Mesodermal cell (in vitro differentiated cells): Measurements from ENCODE around the gene NTN3.
"Not testable (repeated sequence)": the region's sequence is repeated elsewhere in the genome, so short reads cannot be mapped to it uniquely, and the experiment has no call there.

Experiments
- H3K27ac ChIP-seq: 2 replicates; pipeline ENCODE4 v1.7.0; 2013; ENCODE audit warnings: mild to moderate bottlenecking, low read depth, low read length, moderate library complexity; ENCODE audit not compliant: severe bottlenecking
- H3K36me3 ChIP-seq: 2 replicates; pipeline ENCODE4 v1.7.1; 2013; ENCODE audit warnings: mild to moderate bottlenecking, low read length, moderate library complexity; ENCODE audit not compliant: control insufficient read depth, insufficient read depth
- H3K4me1 ChIP-seq: one replicate; pipeline ENCODE4 v1.7.1; 2013; ENCODE audit warnings: mild to moderate bottlenecking, low read length; ENCODE audit not compliant: insufficient read depth, control insufficient read depth, poor library complexity, severe bottlenecking
- H3K4me3 ChIP-seq: 2 replicates; pipeline ENCODE4 v1.7.0; 2013; ENCODE audit warnings: low read length, control low read depth, mild to moderate bottlenecking; ENCODE audit not compliant: insufficient read depth, poor library complexity, severe bottlenecking; ENCODE audit errors: extremely low read depth
- H3K9me3 ChIP-seq: 2 replicates; pipeline ENCODE4 v1.7.1; 2013; ENCODE audit warnings: mild to moderate bottlenecking, low read length, moderate library complexity; ENCODE audit not compliant: control insufficient read depth
- WGBS, 2 experiments: methylation state at CpG; one replicate each; pipeline ENCODE4 v1.1.5; 2013; ENCODE audit warnings: missing lambda C conversion rate in 2 of 2; ENCODE audit not compliant: insufficient coverage in 2 of 2; 5-methylcytosine and 5-hydroxymethylcytosine counted together

Gene NTN3

GRCh38 chr16:2441143-2441804 is 29.8 kb upstream of the NTN3 start:
- H3K4me3 ChIP-seq, H3K4me1 ChIP-seq, H3K27ac ChIP-seq, H3K9me3 ChIP-seq: not testable (repeated sequence)
- H3K36me3 ChIP-seq = peaks cover 73% of the 10 kb centered on the region
- WGBS, 2 experiments = 92 to 98% methylated on average over 9 to 12 of the region's 15 CpGs

- Histone ChIP-seq H3K4me1 (no peaks in the 10 kb centered on the region), H3K27ac (no peak overlapping the region), H3K4me3 (no peak overlapping the region), H3K9me3 (no peaks in the 10 kb centered on the region), H3K36me3 (peaks cover 71% of the 10 kb centered on the region)
- 84 to 98% methylated on average over 7 to 8 of the region's 9 CpGs for WGBS, 2 experiments
Measured at GRCh38 chr16:2443555-2443954, 27.5 kb upstream of the NTN3 start.

GRCh38 chr16:2447920-2448583 is 23.0 kb upstream of the NTN3 start:
- 94 to 96% methylated on average over 9 of the region's 11 CpGs for WGBS, 2 experiments
- Histone ChIP-seq H3K36me3 (peaks cover 88% of the 10 kb centered on the region), H3K27ac (no peak overlapping the region), H3K4me1 (no peaks in the 10 kb centered on the region), H3K4me3 (no peak overlapping the region), H3K9me3 (no peaks in the 10 kb centered on the region)

- H3K4me3 ChIP-seq = no peak overlapping the region
- H3K9me3 ChIP-seq = no peaks in the 10 kb centered on the region
- H3K36me3 ChIP-seq = peaks cover 89% of the 10 kb centered on the region
- WGBS, 2 experiments = 91 to 99% methylated on average over 22 to 25 of the region's 25 CpGs
- H3K4me1 ChIP-seq = no peaks in the 10 kb centered on the region
- no peak overlapping the region for H3K27ac ChIP-seq
Measured at GRCh38 chr16:2449118-2449517, 22.0 kb upstream of the NTN3 start.

- 92 to 96% methylated on average over 8 of the region's 8 CpGs for WGBS, 2 experiments
- H3K4me3 ChIP-seq = no peak overlapping the region
- no peaks in the 10 kb centered on the region for H3K4me1 ChIP-seq
- H3K9me3 ChIP-seq = no peaks in the 10 kb centered on the region
- H3K27ac ChIP-seq = no peak overlapping the region
- peaks cover 90% of the 10 kb centered on the region for H3K36me3 ChIP-seq
Measured at GRCh38 chr16:2450535-2450934, 20.6 kb upstream of the NTN3 start.

- no peaks in the 10 kb centered on the region for H3K4me1 ChIP-seq
- WGBS, 2 experiments = 96 to 97% methylated on average over 14 to 17 of the region's 19 CpGs
- H3K27ac ChIP-seq = no peak overlapping the region
- no peak overlapping the region for H3K4me3 ChIP-seq
- H3K36me3 ChIP-seq = peaks cover 92% of the 10 kb centered on the region
- H3K9me3 ChIP-seq = no peaks in the 10 kb centered on the region
Measured at GRCh38 chr16:2450975-2451381, 20.1 kb upstream of the NTN3 start.

- Histone ChIP-seq H3K4me1 (no peaks in the 10 kb centered on the region), H3K27ac (no peak overlapping the region), H3K36me3 (peaks cover 92% of the 10 kb centered on the region), H3K4me3 (no peak overlapping the region), H3K9me3 (no peaks in the 10 kb centered on the region)
- WGBS, 2 experiments = 92 to 95% methylated on average over 18 of the region's 18 CpGs
Measured at GRCh38 chr16:2451851-2452320, 19.2 kb upstream of the NTN3 start.

GRCh38 chr16:2452650-2453049 is 18.4 kb upstream of the NTN3 start:
- no peaks in the 10 kb centered on the region for H3K9me3 ChIP-seq
- no peaks in the 10 kb centered on the region for H3K4me1 ChIP-seq
- 98 to 100% methylated on average over 2 to 7 of the region's 8 CpGs for WGBS, 2 experiments
- no peak overlapping the region for H3K4me3 ChIP-seq
- peaks cover 95% of the 10 kb centered on the region for H3K36me3 ChIP-seq
- H3K27ac ChIP-seq = no peak overlapping the region

- Histone ChIP-seq H3K4me1 (peaks cover 4% of the 10 kb centered on the region), H3K27ac (no peak overlapping the region), H3K9me3 (no peaks in the 10 kb centered on the region), H3K36me3 (peaks cover 75% of the 10 kb centered on the region), H3K4me3 (no peak overlapping the region)
- 95% methylated on average over 25 to 28 of the region's 28 CpGs for whole genome bisulfite sequencing, 2 experiments
Measured at GRCh38 chr16:2455081-2455845, 15.8 kb upstream of the NTN3 start.

- H3K36me3 ChIP-seq = peaks cover 63% of the 10 kb centered on the region
- WGBS, 2 experiments = 94 to 95% methylated on average over 20 to 21 of the region's 21 CpGs
- peaks cover 14% of the 10 kb centered on the region for H3K4me1 ChIP-seq
- no peak overlapping the region for H3K4me3 ChIP-seq
- H3K27ac ChIP-seq = no peak overlapping the region
- no peaks in the 10 kb centered on the region for H3K9me3 ChIP-seq
Measured at GRCh38 chr16:2456551-2457153, 14.4 kb upstream of the NTN3 start.
